ENCODE measurements around the gene GLUD1. TPM values are rescaled to one million over a fixed set of nuclear protein-coding genes. Genes with fewer than 3 reads are reported as not detected.
"Not testable (repeated sequence)": the region's sequence is repeated elsewhere in the genome, so short reads cannot be mapped to it uniquely, and the experiment has no call there.

Gene GLUD1
- total RNA-seq, 4 donors from 2014 or later: 114 to 204 (median 130) TPM

GRCh38 chr10:87118122-87118521 lies 23.5 kb upstream of the GLUD1 start:
- intact Hi-C loops (cut with DNase I): not testable (repeated sequence)
- WGBS, 2 donors: 60% methylated on average over 1 of the region's 1 CpG; no CpG with 5 or more reads in 1 of the 2 donors

GRCh38 chr10:87105446-87106124 lies 10.9 kb upstream of the GLUD1 start:
- 84 to 88% methylated on average over 7 of the region's 7 CpGs for WGBS, 2 donors
- Histone ChIP-seq H3K36me3 (peaks cover 5 to 97% (median 9%) of the 10 kb centered on the region in 3 donors), H3K27me3 (no peaks in the 10 kb centered on the region), H3K9me3 (no peaks in the 10 kb centered on the region), H3K27ac (no peak overlapping the region), H3K4me3 (no peak overlapping the region), H3K4me1 (no peaks in the 10 kb centered on the region)
- intact Hi-C loops (cut with DNase I): no loop called here
- DNase-seq: no peak
- TF ChIP-seq, protein P1, sequence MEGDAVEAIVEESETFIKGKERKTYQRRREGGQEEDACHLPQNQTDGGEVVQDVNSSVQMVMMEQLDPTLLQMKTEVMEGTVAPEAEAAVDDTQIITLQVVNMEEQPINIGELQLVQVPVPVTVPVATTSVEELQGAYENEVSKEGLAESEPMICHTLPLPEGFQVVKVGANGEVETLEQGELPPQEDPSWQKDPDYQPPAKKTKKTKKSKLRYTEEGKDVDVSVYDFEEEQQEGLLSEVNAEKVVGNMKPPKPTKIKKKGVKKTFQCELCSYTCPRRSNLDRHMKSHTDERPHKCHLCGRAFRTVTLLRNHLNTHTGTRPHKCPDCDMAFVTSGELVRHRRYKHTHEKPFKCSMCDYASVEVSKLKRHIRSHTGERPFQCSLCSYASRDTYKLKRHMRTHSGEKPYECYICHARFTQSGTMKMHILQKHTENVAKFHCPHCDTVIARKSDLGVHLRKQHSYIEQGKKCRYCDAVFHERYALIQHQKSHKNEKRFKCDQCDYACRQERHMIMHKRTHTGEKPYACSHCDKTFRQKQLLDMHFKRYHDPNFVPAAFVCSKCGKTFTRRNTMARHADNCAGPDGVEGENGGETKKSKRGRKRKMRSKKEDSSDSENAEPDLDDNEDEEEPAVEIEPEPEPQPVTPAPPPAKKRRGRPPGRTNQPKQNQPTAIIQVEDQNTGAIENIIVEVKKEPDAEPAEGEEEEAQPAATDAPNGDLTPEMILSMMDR (IDR thresholded peaks at IDR 0.05): no peak
- no peak for TF ChIP-seq POLR2A (IDR thresholded peaks at IDR 0.05)

More at GRCh38 chr10:87118122-87118521, 23.5 kb upstream of the GLUD1 start:
- not testable (repeated sequence) for H3K27ac ChIP-seq, H3K9me3 ChIP-seq, H3K27me3 ChIP-seq, H3K4me1 ChIP-seq, H3K4me3 ChIP-seq, DNase-seq
- H3K36me3 ChIP-seq: peaks cover 0 to 16% (median 0%) of the 10 kb centered on the region in 3 donors

- H3K4me1 ChIP-seq; H3K4me3 ChIP-seq; DNase-seq; H3K27me3 ChIP-seq; H3K9me3 ChIP-seq; intact Hi-C loops (cut with DNase I); H3K27ac ChIP-seq: not testable (repeated sequence)
- WGBS, 2 donors: 80 to 81% methylated on average over 8 of the region's 8 CpGs
- peaks cover 5 to 96% (median 9%) of the 10 kb centered on the region in 3 donors for H3K36me3 ChIP-seq
Measured at GRCh38 chr10:87104727-87105126, 10.1 kb upstream of the GLUD1 start.

GRCh38 chr10:87101996-87102395 lies 7.4 kb upstream of the GLUD1 start:
- no peak overlapping the region for H3K4me3 ChIP-seq
- no peaks in the 10 kb centered on the region for H3K27me3 ChIP-seq
- H3K4me1 ChIP-seq: peaks cover 0 to 10% (median 0%) of the 10 kb centered on the region in 3 donors
- H3K27ac ChIP-seq: no peak overlapping the region
- no peaks in the 10 kb centered on the region for H3K9me3 ChIP-seq
- intact Hi-C loops (cut with DNase I): no loop called here
- DNase-seq: no peak
- WGBS, 2 donors: 89 to 94% methylated on average over 2 of the region's 2 CpGs
- no peak for TF ChIP-seq POLR2A (IDR thresholded peaks at IDR 0.05)
- TF ChIP-seq, protein P1 (IDR thresholded peaks at IDR 0.05): no peak
- peaks cover 0 to 94% (median 9%) of the 10 kb centered on the region in 3 donors for H3K36me3 ChIP-seq

- DNase-seq: peak; percentile 50
- Histone ChIP-seq H3K4me1 (peaks cover 12 to 49% (median 20%) of the 10 kb centered on the region in 3 donors), H3K4me3 (peak overlapping the region; percentile 68 to 92 (median 82)), H3K36me3 (peaks cover 0 to 30% (median 0%) of the 10 kb centered on the region in 3 donors), H3K9me3 (no peaks in the 10 kb centered on the region), H3K27ac (peak overlapping the region; percentile 98 to 100 (median 100)), H3K27me3 (no peaks in the 10 kb centered on the region)
- peak in 3 of 4 donors; percentile 12 to 78 (median 17) for TF ChIP-seq POLR2A (IDR thresholded peaks at IDR 0.05)
- TF ChIP-seq, protein P1 (IDR thresholded peaks at IDR 0.05): no peak
- intact Hi-C loops (cut with DNase I): no loop called here
- 0% methylated on average over 1 to 4 of the region's 60 CpGs for WGBS, 2 donors
Measured at GRCh38 chr10:87095236-87095945, 748 bp upstream of the GLUD1 start.

Measured in esophagus squamous epithelium (tissue), 5 donors.